Right cardiac atrium (tissue), 5 donors: ENCODE results near the gene SUB1. TPM values are rescaled to one million over a fixed set of nuclear protein-coding genes. Genes with fewer than 3 reads are reported as not detected.
A peak's percentile ranks its signal among the peaks of the same experiment; 100 is the strongest.

Experiments used
- ATAC-seq, 2 donors: fragments of 200-7000 bp; cut with Tn5 transposase; one replicate each; pipeline versions ENCODE4 v1.8.0 to v1.9.1; 2020; ENCODE audit warnings: moderate library complexity in 2 of 2, mild to moderate bottlenecking in 1 of 2
- DNase-seq, 3 donors: peaks; one replicate each; pipeline ENCODE4 v3.0.0-alpha.2; 2020
- H3K27ac ChIP-seq: one replicate; pipeline ENCODE4 v1.5.1; 2013; ENCODE audit warnings: mild to moderate bottlenecking, low read length, control low read depth, moderate library complexity
- H3K27me3 ChIP-seq: one replicate; pipeline ENCODE4 v1.6.1; 2013; ENCODE audit not compliant: control insufficient read depth, insufficient read depth
- H3K4me1 ChIP-seq: one replicate; pipeline ENCODE4 v1.6.1; 2013; ENCODE audit warnings: low read length; ENCODE audit not compliant: control insufficient read depth, insufficient read depth
- H3K4me3 ChIP-seq: one replicate; pipeline ENCODE4 v1.5.1; 2013; ENCODE audit warnings: low read length, control low read depth
- H3K9me3 ChIP-seq: one replicate; pipeline ENCODE4 v1.6.1; 2013; ENCODE audit warnings: low read length; ENCODE audit not compliant: control insufficient read depth
- WGBS: extraction: QIAGEN DNeasy Blood & Tissue Kit; methylation state at CpG from one replicate; pipeline ENCODE4 v1.1.7; 2013; 5-methylcytosine and 5-hydroxymethylcytosine counted together
- intact Hi-C, 4 donors: fragments of 100-400 bp; cut with DNase I; formaldehyde crosslinking; loops; one replicate each; pipeline versions ENCODE4 v1.11.0 to v1.14.0; 2022 to 2023
- polyA plus RNA-seq: library from polyadenylated mRNA; stranded (reverse); fragments of 200-250 nt; gene quantifications from one replicate; pipeline ENCODE4 v1.2.3, GENCODE V29; 2013
- total RNA-seq, 4 donors: library from RNA; stranded (reverse); fragmentation: NEBNext Ultra II Directional; extraction: Animal tissue kit (Norgen Biotek cat#: 25700); gene quantifications; one replicate each; pipeline ENCODE4 v1.2.1, GENCODE V29; 2021
- donor health status: healthy with polysubstance abuse.
- donor health status: DM: no; HTN: yes; CAD: no.
- donor health status: DM: no; HTN: no; CAD: no.
- donor health status: DM: no; HTN: yes; CAD: no; lungs with severe emphysema.
- donor health status: DM: yes; HTN: yes; CAD: no.

Gene SUB1
- total and polyA plus RNA-seq, 5 donors = 201 to 237 (median 214) TPM

DNA sequence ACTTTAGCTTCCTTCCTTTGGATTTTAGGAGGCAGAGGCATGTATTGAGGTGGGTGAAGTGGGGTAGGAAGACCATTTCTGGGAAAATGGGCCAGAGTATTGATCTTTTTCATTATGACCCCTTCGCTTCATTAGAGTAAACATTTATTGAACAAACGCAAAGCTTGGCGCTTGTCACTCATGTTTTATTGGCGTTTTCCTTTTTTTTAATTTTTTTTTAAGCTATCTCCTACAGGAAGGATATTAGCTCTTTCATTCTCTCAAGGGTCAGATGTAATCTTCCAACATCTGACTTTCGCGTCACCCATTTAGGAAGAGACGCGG is 273 bp upstream of the SUB1 start:
- H3K27ac ChIP-seq = no peak overlapping the region
- H3K4me1 ChIP-seq = peaks cover 2% of the 10 kb centered on the region
- ATAC-seq = no peak
- 30% methylated on average over 8 of the region's 8 CpGs for WGBS
- H3K27me3 ChIP-seq = no peaks in the 10 kb centered on the region
- intact Hi-C loops = loop anchor here in 3 of 4 donors (5.0 to 10.0 kb wide), 2 partner anchors 90 to 93 kb away; no protein-coding TSS in a partner anchor
- DNase-seq = no peak
- H3K9me3 ChIP-seq = peaks cover 2% of the 10 kb centered on the region
- peak overlapping the region; percentile 96 for H3K4me3 ChIP-seq

DNA sequence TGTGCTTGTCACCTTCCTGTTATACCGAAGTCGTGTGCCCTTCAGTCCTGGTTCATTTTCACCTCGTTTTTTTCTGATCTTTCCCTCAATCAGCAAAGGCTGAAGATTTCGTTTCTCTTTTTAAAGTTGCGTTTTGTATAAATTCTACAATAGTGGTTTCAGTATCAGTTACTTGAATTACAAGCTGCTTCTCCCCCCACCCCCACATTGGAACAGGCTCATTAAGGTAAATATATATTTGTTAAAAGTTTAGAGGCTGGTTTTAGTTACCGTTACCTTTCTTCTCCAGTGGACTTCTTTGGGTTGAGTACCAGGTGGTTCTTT is 881 bp downstream of the SUB1 start:
- ATAC-seq (no peak), DNase-seq (no peak)
- Histone ChIP-seq H3K4me1 (peaks cover 2% of the 10 kb centered on the region), H3K4me3 (peak overlapping the region; percentile 96), H3K27ac (peak overlapping the region; percentile 97), H3K9me3 (peaks cover 2% of the 10 kb centered on the region), H3K27me3 (no peaks in the 10 kb centered on the region)
- intact Hi-C loops = loop anchor here in 3 of 4 donors (5.0 to 10.0 kb wide), 2 partner anchors 91 to 94 kb away; no protein-coding TSS in a partner anchor
- WGBS = 1% methylated on average over 6 of the region's 6 CpGs

DNA sequence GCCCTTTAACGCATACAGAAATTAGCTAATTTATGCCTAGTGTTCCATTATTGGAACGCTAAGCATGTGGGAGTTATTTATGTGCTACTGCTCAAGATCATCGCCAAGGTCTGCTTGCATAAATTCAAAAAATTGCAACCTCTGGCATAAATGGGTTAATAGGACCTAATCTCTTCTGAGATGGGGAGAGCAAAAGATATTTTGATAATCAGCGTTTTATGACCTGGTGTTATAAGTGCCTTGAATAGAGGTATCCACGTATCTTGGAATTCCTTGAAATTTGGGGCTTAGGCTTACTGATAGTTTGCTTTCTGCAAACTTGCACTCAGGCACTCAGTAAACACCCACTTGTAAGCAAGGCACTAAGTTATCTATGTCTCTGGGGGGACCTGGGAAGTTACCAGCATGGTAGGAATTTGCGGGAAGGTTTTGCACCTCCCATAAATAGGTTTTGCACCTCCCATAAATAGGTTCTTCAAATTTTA is 1.8 kb downstream of the SUB1 start:
- no peak overlapping the region for H3K27ac ChIP-seq
- WGBS = 52% methylated on average over 6 of the region's 6 CpGs
- no peaks in the 10 kb centered on the region for H3K27me3 ChIP-seq
- no peak for ATAC-seq
- no peak for DNase-seq
- intact Hi-C loops = loop anchor here in 3 of 4 donors (5.0 to 10.0 kb wide), 2 partner anchors 92 to 95 kb away; no protein-coding TSS in a partner anchor
- peak overlapping the region; percentile 96 for H3K4me3 ChIP-seq
- H3K9me3 ChIP-seq = peaks cover 2% of the 10 kb centered on the region
- peaks cover 2% of the 10 kb centered on the region for H3K4me1 ChIP-seq

DNA sequence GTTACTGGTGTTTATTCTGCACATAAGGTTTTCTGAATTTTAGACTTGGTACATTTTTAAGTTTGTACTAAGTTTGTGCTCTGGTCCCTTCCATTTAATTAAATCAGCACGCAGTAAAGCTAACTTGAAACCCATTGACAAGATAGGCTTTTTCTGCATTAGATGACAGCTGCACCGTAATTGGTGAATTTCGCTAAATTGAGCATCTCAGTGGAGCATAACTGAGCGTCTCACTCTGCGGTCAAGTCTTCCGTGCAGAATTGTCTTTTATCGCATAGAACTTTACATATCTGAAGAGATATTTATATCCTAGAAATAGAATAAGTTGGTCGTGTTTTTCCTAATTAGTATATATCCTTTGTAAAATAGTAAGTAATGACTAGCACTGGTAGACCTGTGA is 4.1 kb downstream of the SUB1 start:
- intact Hi-C loops = loop anchor here in 3 of 4 donors (5.0 to 10.0 kb wide), 2 partner anchors 95 to 97 kb away; no protein-coding TSS in a partner anchor
- 75% methylated on average over 8 of the region's 8 CpGs for WGBS

DNA sequence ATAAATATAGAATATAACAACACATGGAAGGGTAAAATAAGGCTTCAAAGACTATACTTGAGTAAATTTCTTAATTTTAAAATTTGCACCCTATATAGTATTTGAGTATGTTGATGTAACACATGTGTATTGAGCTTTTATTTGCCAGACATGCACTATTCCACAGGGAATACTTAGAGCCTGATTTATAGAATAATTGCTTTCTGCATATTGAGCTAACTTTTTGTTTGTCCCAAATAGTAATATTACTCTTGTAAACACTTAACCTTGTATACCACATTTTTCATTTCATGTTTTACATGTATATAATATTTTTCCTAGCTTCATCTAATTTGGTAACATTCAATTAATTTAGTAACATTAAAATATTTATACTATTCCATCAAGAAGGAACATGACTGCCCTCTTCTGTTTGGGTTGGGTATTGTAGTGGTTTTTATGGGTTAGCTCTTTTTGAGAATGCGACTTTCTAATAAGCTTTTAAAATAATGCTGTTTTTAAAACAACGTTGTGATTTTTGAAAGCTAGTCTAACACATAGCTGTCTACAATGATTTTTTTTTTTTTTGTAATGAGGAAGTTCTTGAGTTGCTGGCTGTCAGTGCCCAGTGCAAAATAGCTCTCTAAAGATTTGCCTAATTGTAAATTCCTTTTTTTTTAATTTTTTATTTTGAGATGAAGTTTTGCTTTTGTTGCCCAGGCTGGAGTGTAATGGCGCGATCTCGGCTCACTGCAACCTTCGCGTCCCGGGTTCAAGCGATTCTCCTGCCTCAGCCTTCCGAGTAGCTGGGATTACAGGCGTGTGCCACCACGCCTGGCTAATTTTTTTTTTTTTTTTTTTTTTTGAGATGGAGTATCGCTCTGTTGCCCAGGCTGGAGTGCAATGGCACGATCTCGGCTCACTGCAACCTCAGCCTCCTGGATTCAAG is 4.8 kb downstream of the SUB1 start:
- DNase-seq (no peak), ATAC-seq (no peak)
- WGBS = 81% methylated on average over 15 of the region's 15 CpGs
- peaks cover 2% of the 10 kb centered on the region for H3K4me1 ChIP-seq
- no peak overlapping the region for H3K4me3 ChIP-seq
- no peaks in the 10 kb centered on the region for H3K27me3 ChIP-seq
- no peak overlapping the region for H3K27ac ChIP-seq
- intact Hi-C loops = loop anchor here (5.0 to 10.0 kb wide), 2 partner anchors 95 to 98 kb away; no protein-coding TSS in a partner anchor
- no peaks in the 10 kb centered on the region for H3K9me3 ChIP-seq

More for the DNA sequence above, 4.1 kb downstream of the SUB1 start:
- no peak overlapping the region for H3K27ac ChIP-seq
- DNase-seq (no peak), ATAC-seq (no peak)
- H3K4me1 ChIP-seq = peaks cover 2% of the 10 kb centered on the region
- H3K27me3 ChIP-seq = no peaks in the 10 kb centered on the region
- no peak overlapping the region for H3K4me3 ChIP-seq
- no peaks in the 10 kb centered on the region for H3K9me3 ChIP-seq

DNA sequence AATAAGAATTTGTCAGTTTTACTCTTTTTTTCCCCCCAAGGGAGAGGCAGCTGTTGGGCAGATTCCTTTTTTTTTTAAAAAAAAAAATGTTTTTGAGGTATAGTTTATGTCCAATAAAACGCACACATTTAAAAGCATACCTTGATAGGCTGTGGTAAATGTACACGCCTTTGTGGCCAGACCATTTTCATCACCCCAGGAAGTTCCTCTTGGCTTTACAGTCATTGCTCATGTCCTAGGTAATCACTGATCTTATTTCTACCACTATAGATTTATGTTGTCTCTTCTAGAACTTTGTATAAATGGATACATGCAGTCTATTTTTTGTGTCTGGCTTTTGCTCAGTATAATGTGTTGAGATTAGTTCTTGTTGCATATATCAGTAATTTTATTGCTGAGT is 9.8 kb downstream of the SUB1 start:
- ATAC-seq (no peak), DNase-seq (no peak)
- Histone ChIP-seq H3K27ac (no peak overlapping the region), H3K4me3 (no peak overlapping the region), H3K4me1 (no peaks in the 10 kb centered on the region), H3K27me3 (no peaks in the 10 kb centered on the region), H3K9me3 (no peaks in the 10 kb centered on the region)
- 81% methylated on average over 2 of the region's 2 CpGs for WGBS
- intact Hi-C loops = no loop called here

DNA sequence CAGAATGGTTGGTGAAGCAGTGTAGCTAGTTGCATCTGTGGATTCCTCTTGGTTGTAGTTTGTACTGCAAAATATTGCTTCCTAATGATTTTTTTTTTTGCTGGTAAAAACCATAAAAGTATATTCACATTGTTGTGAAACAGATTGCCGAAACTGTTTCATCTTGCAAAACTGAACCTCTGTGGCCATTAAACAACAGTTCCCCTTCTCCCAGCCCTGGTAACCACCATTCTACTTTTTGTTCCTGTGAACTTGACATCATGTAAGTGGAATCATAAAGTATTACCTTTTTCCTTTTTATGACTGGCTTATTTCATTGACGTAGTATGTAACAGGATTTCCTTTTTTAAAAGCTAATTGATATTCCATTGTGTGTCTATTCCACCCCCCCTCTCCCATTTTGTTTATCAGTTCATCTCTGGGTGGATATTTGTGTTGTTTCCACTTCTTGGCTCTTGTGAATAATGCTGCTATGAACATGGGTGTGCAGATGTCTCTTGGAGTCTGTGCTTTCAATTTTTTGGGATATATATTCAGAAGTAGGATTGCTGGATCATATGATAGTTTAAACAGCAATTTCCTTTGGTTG is 11.8 kb downstream of the SUB1 start:
- H3K4me3 ChIP-seq = no peak overlapping the region
- ATAC-seq (no peak), DNase-seq (no peak)
- WGBS = 32% methylated on average over 2 of the region's 2 CpGs
- no peaks in the 10 kb centered on the region for H3K4me1 ChIP-seq
- H3K9me3 ChIP-seq = no peaks in the 10 kb centered on the region
- intact Hi-C loops = no loop called here
- H3K27ac ChIP-seq = no peak overlapping the region
- H3K27me3 ChIP-seq = no peaks in the 10 kb centered on the region

DNA sequence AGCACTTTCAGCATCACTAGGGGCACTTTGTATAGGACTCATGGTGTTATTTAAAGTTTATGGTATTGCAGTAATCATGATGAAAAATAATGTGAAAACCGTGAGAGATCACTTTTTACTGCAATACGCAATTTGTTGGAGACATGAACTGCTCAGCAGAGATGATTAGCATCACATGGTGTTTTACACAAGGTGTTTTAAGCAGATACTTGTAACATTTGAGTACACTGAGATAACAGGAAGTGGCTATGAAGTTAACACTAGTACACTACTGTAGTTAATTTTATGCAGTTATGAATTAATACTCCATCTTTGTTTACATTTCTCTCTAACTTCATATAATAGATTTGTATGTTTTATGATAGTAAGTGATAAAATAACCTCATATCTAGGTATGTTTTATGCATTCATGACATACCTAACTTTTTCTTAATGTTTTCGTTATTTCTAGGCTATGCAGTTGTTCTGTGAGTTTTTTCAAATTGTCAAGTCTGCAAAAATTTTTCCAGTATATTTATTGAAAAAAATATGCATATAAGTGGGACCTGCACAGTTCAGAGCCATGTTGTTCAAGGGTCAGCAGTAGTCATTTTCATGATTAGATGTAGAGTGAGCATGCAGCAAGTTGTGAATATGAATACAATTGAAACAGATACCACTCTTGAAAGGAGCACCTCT is 13.0 kb downstream of the SUB1 start:
- no peak overlapping the region for H3K4me3 ChIP-seq
- no peaks in the 10 kb centered on the region for H3K9me3 ChIP-seq
- H3K27ac ChIP-seq = no peak overlapping the region
- H3K27me3 ChIP-seq = no peaks in the 10 kb centered on the region
- 72% methylated on average over 3 of the region's 3 CpGs for WGBS
- no peaks in the 10 kb centered on the region for H3K4me1 ChIP-seq
- intact Hi-C loops = no loop called here
- DNase-seq (no peak), ATAC-seq (no peak)

DNA sequence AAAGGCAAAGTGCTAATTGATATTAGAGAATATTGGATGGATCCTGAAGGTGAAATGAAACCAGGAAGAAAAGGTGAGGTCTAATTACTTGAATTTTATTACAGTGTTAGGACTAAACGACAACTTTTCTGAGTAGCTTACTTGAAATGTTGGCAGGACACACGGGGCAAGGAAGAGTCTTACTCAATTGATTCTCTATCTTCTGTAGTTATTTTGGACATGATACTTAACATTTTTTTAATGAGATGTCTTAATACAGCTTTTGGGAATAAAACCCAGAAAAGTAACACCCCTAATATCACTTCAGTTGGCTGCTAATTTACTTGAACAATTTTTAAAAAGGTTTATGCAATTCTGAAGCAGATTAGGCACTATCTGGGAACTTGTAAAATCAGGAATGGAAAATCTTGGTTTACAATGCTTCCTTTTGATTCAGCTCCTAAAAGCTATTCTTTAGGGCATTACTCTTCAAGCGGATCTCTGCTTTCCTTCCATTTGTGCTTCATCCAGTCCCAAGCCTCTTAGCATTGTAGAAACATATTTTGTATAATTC is 13.7 kb downstream of the SUB1 start:
- Histone ChIP-seq H3K4me3 (no peak overlapping the region), H3K4me1 (no peaks in the 10 kb centered on the region), H3K27me3 (no peaks in the 10 kb centered on the region), H3K9me3 (no peaks in the 10 kb centered on the region), H3K27ac (no peak overlapping the region)
- ATAC-seq (peak; percentile 45 to 50), DNase-seq (no peak)
- 45% methylated on average over 3 of the region's 3 CpGs for WGBS
- intact Hi-C loops = no loop called here

DNA sequence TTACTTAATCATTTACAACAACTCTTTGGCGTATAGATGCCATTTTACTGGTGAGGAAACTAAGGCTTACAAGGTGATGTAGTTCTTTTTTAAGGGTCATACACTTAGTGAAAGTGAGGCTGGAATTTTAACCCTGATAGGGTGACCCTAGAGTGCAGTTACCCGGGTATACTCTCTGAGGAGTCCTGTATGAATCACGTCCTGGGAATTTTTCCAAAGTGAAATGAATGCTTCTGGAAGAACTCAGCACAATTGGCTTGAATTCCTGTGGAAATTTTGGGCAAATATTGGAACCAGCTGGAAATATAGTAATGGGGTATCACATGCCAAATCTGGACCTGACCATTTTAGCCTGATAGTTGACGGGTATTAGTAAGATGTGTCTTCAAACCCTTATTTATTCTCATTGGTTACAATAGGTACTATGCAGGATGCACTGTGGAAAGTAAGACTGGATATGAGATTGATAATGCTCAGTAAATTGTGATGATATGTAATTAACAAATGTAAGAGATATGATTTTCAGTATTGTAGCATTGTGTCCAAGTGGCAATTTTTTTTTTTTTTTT is 14.8 kb downstream of the SUB1 start:
- Histone ChIP-seq H3K27me3 (no peaks in the 10 kb centered on the region), H3K4me3 (no peak overlapping the region), H3K9me3 (no peaks in the 10 kb centered on the region), H3K27ac (no peak overlapping the region), H3K4me1 (no peaks in the 10 kb centered on the region)
- intact Hi-C loops = no loop called here
- DNase-seq = no peak
- peak; percentile 90 to 93 for ATAC-seq
- 36% methylated on average over 4 of the region's 4 CpGs for WGBS
